Measurements from ENCODE around the gene CLIC1.

Gene CLIC1

DNA sequence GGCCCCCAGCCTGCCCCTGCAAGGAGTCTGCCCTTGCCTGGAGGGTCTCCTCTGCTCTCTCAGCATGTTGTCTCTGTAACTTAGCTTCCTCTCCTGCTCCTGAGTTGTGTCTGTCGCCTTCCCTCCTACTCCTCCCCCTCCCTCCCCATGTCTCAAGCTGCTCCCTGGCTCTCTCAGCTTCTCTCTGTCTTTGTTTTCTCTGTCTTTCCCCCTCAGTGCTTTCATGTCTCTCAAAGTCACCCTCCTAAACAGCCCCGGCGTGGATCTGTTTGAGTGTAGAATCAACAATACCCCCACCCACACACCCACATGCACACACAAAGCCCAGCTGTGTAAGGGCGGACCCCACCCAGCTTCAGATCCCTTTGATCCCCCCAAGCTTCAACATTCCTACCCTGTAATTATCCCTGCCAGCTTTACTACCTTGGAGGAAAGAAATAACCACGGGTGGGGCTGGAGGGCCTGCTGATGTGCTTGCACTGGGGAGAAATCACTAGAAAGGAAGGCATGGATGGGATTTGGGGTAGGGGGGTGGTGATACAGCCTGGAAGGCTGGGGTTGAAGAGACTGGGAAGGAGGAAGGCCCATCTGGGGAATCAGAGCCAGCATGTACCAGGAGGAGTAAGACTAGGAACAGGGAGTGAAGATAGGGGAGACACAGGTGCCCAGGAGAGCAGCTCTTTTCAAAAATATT is 22.2 kb downstream of the CLIC1 start:
- Histone ChIP-seq H3K4me1 (ENCODE audit: control insufficient read depth, insufficient read depth, low read length) (peaks cover 4% of the 10 kb centered on the region), H3K36me3 (ENCODE audit: control insufficient read depth in 2 of 2, insufficient read depth in 1 of 2, low read length in 2 of 2) (no peaks in the 10 kb centered on the region), H3K9me3 (ENCODE audit: control insufficient read depth, insufficient read depth, low read depth, low read length) (no peaks in the 10 kb centered on the region), H3K27ac (ENCODE audit: extremely low read depth, low read depth, low read length) (peak overlapping the region; percentile 46), H3K4me3 (ENCODE audit: low read depth, low read length) (no peak overlapping the region)
- ChIA-PET CTCF (interaction anchor here (0.6 to 1.5 kb wide), 6 partner anchors 10 to 1180 kb away, joined by 3 to 8 read pairs (median 4); no protein-coding TSS in a partner anchor), POLR2A (interaction anchor here (0.8 to 2.3 kb wide), 6 partner anchors 11 to 113 kb away, joined by 3 to 10 read pairs (median 4); partner anchors contain the start of genes ABHD16A, HSPA1B and MSH5)
- TF ChIP-seq ZNF701 (tag by site-specific recombination; IDR thresholded peaks at IDR 0.05) (no peak), ZNF571 (tag by site-specific recombination; IDR thresholded peaks at IDR 0.05) (no peak), ZNF23 (tag by site-specific recombination; IDR thresholded peaks at IDR 0.05; ENCODE audit: borderline replicate concordance) (no peak), PRDM10 (tag by site-specific recombination; IDR thresholded peaks at IDR 0.05) (no peak; the same call in 1 of the 2 replicates), BCL11B (tag by site-specific recombination; IDR thresholded peaks at IDR 0.05; ENCODE audit: low read depth) (0 out of 2 replicates have a peak, but pooled peaks have one; percentile 7), ZNF140 (tag by site-specific recombination; IDR thresholded peaks at IDR 0.05) (no peak), BCL11A (tag by site-specific recombination; IDR thresholded peaks at IDR 0.05; ENCODE audit: low read depth) (no peak), TCF7L2 (IDR thresholded peaks at IDR 0.05; ENCODE audit: borderline replicate concordance, low read depth, low read length) (peak; percentile 67; the same call in 1 of the 2 replicates), ZXDB (tag by site-specific recombination; IDR thresholded peaks at IDR 0.05) (no peak), ZNF394 (tag by site-specific recombination; IDR thresholded peaks at IDR 0.05; ENCODE audit: borderline replicate concordance) (peak; percentile 100), ZBTB20 (tag by site-specific recombination; IDR thresholded peaks at IDR 0.05) (peak; percentile 26; the same call in 1 of the 2 replicates), ZNF670 (tag by site-specific recombination; IDR thresholded peaks at IDR 0.05; ENCODE audit: low read depth) (no peak), ZNF169 (tag by site-specific recombination; IDR thresholded peaks at IDR 0.05) (no peak), ZNF341 (tag by site-specific recombination; IDR thresholded peaks at IDR 0.05; ENCODE audit: low read depth) (peak; percentile 73), ZNF521 (tag by site-specific recombination; IDR thresholded peaks at IDR 0.05) (no peak), EGR2 (tag by site-specific recombination; IDR thresholded peaks at IDR 0.05; ENCODE audit: low read depth) (peak; percentile 99), KLF1 (tag by site-specific recombination; IDR thresholded peaks at IDR 0.05) (peak; percentile 100), GLIS2 (tag by site-specific recombination; IDR thresholded peaks at IDR 0.05) (peak; percentile 40; the same call in 1 of the 2 replicates), SP7 (tag by site-specific recombination; IDR thresholded peaks at IDR 0.05) (peak; percentile 99), ZNF433 (tag by site-specific recombination; IDR thresholded peaks at IDR 0.05; ENCODE audit: low read depth) (no peak), ZNF148 (tag by site-specific recombination; IDR thresholded peaks at IDR 0.05; ENCODE audit: borderline replicate concordance) (no peak), ZNF580 (tag by site-specific recombination; IDR thresholded peaks at IDR 0.05) (no peak), ZFHX2 (tag by site-specific recombination; conservative IDR thresholded peaks at IDR 0.05) (peak; percentile 99)
- TF ChIP-seq, protein P1, sequence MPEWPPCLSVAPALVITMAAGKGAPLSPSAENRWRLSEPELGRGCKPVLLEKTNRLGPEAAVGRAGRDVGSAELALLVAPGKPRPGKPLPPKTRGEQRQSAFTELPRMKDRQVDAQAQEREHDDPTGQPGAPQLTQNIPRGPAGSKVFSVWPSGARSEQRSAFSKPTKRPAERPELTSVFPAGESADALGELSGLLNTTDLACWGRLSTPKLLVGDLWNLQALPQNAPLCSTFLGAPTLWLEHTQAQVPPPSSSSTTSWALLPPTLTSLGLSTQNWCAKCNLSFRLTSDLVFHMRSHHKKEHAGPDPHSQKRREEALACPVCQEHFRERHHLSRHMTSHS (tag by site-specific recombination; IDR thresholded peaks at IDR 0.05): no peak
- TF ChIP-seq, protein P2, sequence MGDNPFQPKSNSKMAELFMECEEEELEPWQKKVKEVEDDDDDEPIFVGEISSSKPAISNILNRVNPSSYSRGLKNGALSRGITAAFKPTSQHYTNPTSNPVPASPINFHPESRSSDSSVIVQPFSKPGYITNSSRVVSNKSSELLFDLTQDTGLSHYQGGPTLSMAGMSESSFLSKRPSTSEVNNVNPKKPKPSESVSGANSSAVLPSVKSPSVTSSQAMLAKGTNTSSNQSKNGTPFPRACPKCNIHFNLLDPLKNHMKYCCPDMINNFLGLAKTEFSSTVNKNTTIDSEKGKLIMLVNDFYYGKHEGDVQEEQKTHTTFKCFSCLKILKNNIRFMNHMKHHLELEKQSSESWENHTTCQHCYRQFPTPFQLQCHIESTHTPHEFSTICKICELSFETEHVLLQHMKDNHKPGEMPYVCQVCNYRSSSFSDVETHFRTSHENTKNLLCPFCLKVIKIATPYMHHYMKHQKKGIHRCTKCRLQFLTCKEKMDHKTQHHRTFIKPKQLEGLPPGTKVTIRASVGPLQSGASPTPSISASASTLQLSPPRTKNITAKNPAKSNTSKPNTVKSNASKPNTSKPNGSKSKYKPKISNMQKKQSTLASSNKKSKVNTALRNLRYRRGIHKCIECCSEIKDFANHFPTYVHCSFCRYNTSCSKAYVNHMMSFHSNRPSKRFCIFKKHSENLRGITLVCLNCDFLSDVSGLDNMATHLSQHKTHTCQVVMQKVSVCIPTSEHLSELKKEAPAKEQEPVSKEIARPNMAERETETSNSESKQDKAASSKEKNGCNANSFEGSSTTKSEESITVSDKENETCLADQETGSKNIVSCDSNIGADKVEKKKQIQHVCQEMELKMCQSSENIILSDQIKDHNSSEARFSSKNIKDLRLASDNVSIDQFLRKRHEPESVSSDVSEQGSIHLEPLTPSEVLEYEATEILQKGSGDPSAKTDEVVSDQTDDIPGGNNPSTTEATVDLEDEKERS (tag by site-specific recombination; IDR thresholded peaks at IDR 0.05): no peak

All from HEK293 (cell line).